K562 (cell line): Measurements from ENCODE around the gene RPL36AL. TPM values are rescaled to one million over a fixed set of nuclear protein-coding genes. Genes with fewer than 3 reads are reported as not detected.

Source experiments
- CREM ChIP-seq: IDR thresholded peaks from 2 replicates; pipeline ENCODE4 v1.6.1; 2014; ENCODE audit warnings: antibody characterized with exemption, low read depth
- HDAC1 ChIP-seq, 2 experiments: fragments of 450-650 bp; IDR thresholded peaks; 2 replicates each; pipeline ENCODE4 v1.6.1; 2016 to 2017; ENCODE audit warnings: inconsistent platforms in 1 of 2, mild to moderate bottlenecking in 1 of 2, moderate library complexity in 1 of 2
- HDAC2 ChIP-seq: fragments of 450-650 bp; IDR thresholded peaks from 2 replicates; pipeline ENCODE4 v1.6.1; 2016; ENCODE audit warnings: mild to moderate bottlenecking
- MBD2 ChIP-seq: sonication (generic); IDR thresholded peaks from 2 replicates; pipeline ENCODE4 v1.6.1; 2016; ENCODE audit warnings: low read depth, borderline replicate concordance
- MXI1 ChIP-seq: IDR thresholded peaks from 2 replicates; pipeline ENCODE4 v1.6.1; 2011; ENCODE audit warnings: low read depth, mild to moderate bottlenecking, improper control_type of control experiment, low read length
- MYC ChIP-seq, 2 experiments: fragments of 250-450 bp in 1 of 2; sonication (Bioruptor Pico) in 1 of 2; IDR thresholded peaks; 2 replicates each; pipeline versions ENCODE4 v1.5.1 to v1.6.1; 2012 to 2021; ENCODE audit warnings: low read depth in 2 of 2, borderline replicate concordance in 1 of 2, improper control_type of control experiment in 1 of 2, low read length in 1 of 2, mild to moderate bottlenecking in 1 of 2, moderate library complexity in 1 of 2
- NFIC ChIP-seq: fragments of 450-650 bp; IDR thresholded peaks from 2 replicates; pipeline ENCODE4 v1.6.1; 2017; ENCODE audit warnings: mild to moderate bottlenecking, inconsistent platforms
- PHF8 ChIP-seq: fragments of 200-600 bp; sonication (generic); IDR thresholded peaks from 2 replicates; pipeline ENCODE4 v1.6.1; 2012; ENCODE audit warnings: mixed run types, mild to moderate bottlenecking, inconsistent platforms, low read length, moderate library complexity, borderline replicate concordance
- POLR2A ChIP-seq: fragments of 450-650 bp; conservative IDR thresholded peaks from 2 replicates; pipeline ENCODE4 v1.6.1; 2016
- POLR2G ChIP-seq: fragments of 200-400 bp; formaldehyde crosslinking; IDR thresholded peaks from 2 replicates; pipeline ENCODE4 v1.6.1; 2017; ENCODE audit warnings: low read depth, mild to moderate bottlenecking, antibody characterized with exemption, low read length, moderate library complexity
- PRPF4 ChIP-seq: fragments of 200-400 bp; formaldehyde crosslinking; IDR thresholded peaks from one replicate; pipeline ENCODE4 v1.6.1; 2017; ENCODE audit warnings: low read length, low read depth, mild to moderate bottlenecking; ENCODE audit not compliant: insufficient read depth, poor library complexity, severe bottlenecking
- RFX1 ChIP-seq: fragments of 450-650 bp; IDR thresholded peaks from 2 replicates; pipeline ENCODE4 v1.6.1; 2016; ENCODE audit warnings: mild to moderate bottlenecking, moderate library complexity
- SIN3A ChIP-seq, 2 experiments: fragments of 150-350 bp in 1 of 2; IDR thresholded peaks; 2 replicates each; pipeline ENCODE4 v1.6.1; 2011 to 2016; ENCODE audit warnings: borderline replicate concordance in 2 of 2, low read depth in 2 of 2, low read length in 2 of 2, mild to moderate bottlenecking in 2 of 2, moderate library complexity in 2 of 2; ENCODE audit not compliant: control insufficient read depth in 1 of 2
- SP1 ChIP-seq: sonication (generic); formaldehyde crosslinking; IDR thresholded peaks from 2 replicates; pipeline ENCODE4 v1.8.1; 2022; ENCODE audit warnings: mild to moderate bottlenecking, missing genetic modification reagents
- SREBF1 ChIP-seq: fragments of 150-350 bp; IDR thresholded peaks from 2 replicates; pipeline ENCODE4 v1.6.1; 2014; ENCODE audit warnings: antibody characterized with exemption, low read depth, low read length, borderline replicate concordance
- ZNF3 ChIP-seq: fragments of 250-450 bp; sonication (Bioruptor Pico); IDR thresholded peaks from 2 replicates; pipeline ENCODE4 v1.5.0; 2021; ENCODE audit warnings: mild to moderate bottlenecking, moderate library complexity
- ZNF589 ChIP-seq: fragments of 200-800 bp; sonication (Bioruptor generic); IDR thresholded peaks from 2 replicates; pipeline ENCODE4 v1.6.1; 2016; ENCODE audit warnings: low read depth, missing genetic modification characterization, missing compliant biosample characterization
- polyA plus RNA-seq, 8 experiments: library from polyadenylated mRNA; depleted of rRNA in 4 of 8; stranded (reverse) in 5 of 8; unstranded in 3 of 8; fragments of >200 nt; fragmentation: Nextera tagmentation in 2 of 8; fragmentation: Illumina TruSeq in 1 of 8; extraction: Ambion mirVana in 2 of 8; extraction: Trizol in 1 of 8; gene quantifications; 2 replicates each; pipeline versions ENCODE4 v1.2.1 to v1.2.3, GENCODE V29; 2011 to 2014; ENCODE audit warnings: inconsistent platforms in 1 of 8, missing spikeins in 1 of 8
- total RNA-seq, 7 experiments: library from RNA; depleted of rRNA in 6 of 7; stranded (reverse); fragments of >200 nt in 6 of 7; fragmentation: Illumina TruSeq in 2 of 7; extraction: Trizol in 2 of 7; gene quantifications; 2 replicates each; pipeline versions ENCODE4 v1.2.1 to v1.2.3, GENCODE V29; 2011 to 2021; ENCODE audit warnings: low replicate concordance in 1 of 7
- TF ChIP-seq, protein P1 (sequence below): sonication (generic); formaldehyde crosslinking; IDR thresholded peaks from 2 replicates; pipeline ENCODE4 v1.8.0; 2022; ENCODE audit warnings: missing genetic modification reagents, mild to moderate bottlenecking, moderate library complexity, borderline replicate concordance
- TF ChIP-seq, protein P2 (sequence below): sonication (generic); formaldehyde crosslinking; IDR thresholded peaks from 2 replicates; pipeline ENCODE4 v1.5.0; 2020; ENCODE audit warnings: missing genetic modification reagents
- TF ChIP-seq, protein P3 (sequence below), 2 experiments: IDR thresholded peaks; 2 replicates each; pipeline ENCODE4 v1.6.1; 2011; ENCODE audit warnings: borderline replicate concordance in 1 of 2, control low read depth in 1 of 2, low read depth in 1 of 2, low read length in 1 of 2, mild to moderate bottlenecking in 1 of 2, mixed read lengths in 1 of 2, moderate library complexity in 1 of 2; ENCODE audit not compliant: insufficient read depth in 1 of 2, insufficient read length in 1 of 2, poor library complexity in 1 of 2, severe bottlenecking in 1 of 2; ENCODE audit errors: extremely low read depth in 1 of 2
- TF ChIP-seq, protein P4 (sequence below): fragments of 450-650 bp; IDR thresholded peaks from 2 replicates; pipeline ENCODE4 v1.6.1; 2016; ENCODE audit warnings: borderline replicate concordance

The RPL36AL gene
- total and polyA plus RNA-seq, 9 of the 15 experiments (the other 6 are each of a cell fraction or from before 2014, with no cell fraction given) = 146 to 674 (median 360) TPM

DNA sequence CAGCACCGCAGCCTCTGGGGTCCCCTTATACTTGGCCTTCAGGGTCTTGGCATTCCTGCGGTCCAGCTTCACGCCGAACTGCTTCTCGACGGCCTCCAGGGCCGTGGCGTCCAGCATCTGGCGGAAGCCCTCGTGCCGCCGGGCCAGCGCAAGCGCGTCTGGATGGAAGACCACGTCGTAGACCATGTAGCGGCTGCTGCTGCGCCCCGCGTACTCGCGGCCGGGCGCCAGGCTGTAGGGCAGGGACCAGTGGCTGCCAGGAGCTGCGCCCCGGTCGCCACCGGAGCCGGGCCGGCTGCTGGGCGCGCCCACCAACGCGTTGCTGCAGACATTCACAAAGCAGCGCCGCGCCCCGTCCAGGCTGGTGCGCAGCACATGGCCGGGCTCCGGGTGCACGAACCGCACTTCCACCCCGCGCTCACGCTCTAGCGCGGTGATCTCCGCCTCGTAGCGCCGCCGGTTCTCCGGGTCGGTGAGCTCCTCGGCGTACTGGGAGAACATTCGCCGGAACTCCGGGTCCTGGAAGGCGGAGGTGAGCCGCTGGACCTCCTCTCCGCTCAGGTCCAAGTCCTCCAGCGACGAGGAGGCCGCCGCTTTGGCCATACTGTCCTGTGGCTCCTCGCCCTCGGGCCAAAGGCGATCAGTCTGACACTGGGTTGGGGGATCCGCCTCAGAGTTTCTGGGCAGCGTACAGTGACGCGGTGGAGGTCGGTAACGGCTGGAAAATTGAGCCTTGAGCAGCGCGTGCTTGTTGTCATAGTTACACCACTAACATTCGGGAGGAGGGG is 14.3 kb upstream of the RPL36AL start, which contains the start of gene DNAAF2 (continued):
- peak; percentile 6 for TF ChIP-seq POLR2G
- TF ChIP-seq SREBF1 = peak; percentile 27; the same call in 1 of the 2 replicates
- 0 out of 2 replicates have a peak, but pooled peaks have one; percentile 7 for TF ChIP-seq MBD2
- peak; percentile 56; the same call in 1 of the 2 replicates for TF ChIP-seq POLR2A
- TF ChIP-seq SIN3A (IDR thresholded peaks at IDR 0.05; ENCODE audit: borderline replicate concordance in 2 of 2, control insufficient read depth in 1 of 2, low read depth in 2 of 2, low read length in 2 of 2) = peak in 1 of 2 experiments; percentile 84; a peak in 1 of 4 replicates
- TF ChIP-seq MXI1 = 0 out of 2 replicates have a peak, but pooled peaks have one; percentile 12
- TF ChIP-seq RFX1 = peak; percentile 96
- TF ChIP-seq, protein P1, sequence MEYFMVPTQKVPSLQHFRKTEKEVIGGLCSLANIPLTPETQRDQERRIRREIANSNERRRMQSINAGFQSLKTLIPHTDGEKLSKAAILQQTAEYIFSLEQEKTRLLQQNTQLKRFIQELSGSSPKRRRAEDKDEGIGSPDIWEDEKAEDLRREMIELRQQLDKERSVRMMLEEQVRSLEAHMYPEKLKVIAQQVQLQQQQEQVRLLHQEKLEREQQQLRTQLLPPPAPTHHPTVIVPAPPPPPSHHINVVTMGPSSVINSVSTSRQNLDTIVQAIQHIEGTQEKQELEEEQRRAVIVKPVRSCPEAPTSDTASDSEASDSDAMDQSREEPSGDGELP (CRISPR knock-in tag) = peak; percentile 13; the same call in 1 of the 2 replicates
- TF ChIP-seq, protein P2, sequence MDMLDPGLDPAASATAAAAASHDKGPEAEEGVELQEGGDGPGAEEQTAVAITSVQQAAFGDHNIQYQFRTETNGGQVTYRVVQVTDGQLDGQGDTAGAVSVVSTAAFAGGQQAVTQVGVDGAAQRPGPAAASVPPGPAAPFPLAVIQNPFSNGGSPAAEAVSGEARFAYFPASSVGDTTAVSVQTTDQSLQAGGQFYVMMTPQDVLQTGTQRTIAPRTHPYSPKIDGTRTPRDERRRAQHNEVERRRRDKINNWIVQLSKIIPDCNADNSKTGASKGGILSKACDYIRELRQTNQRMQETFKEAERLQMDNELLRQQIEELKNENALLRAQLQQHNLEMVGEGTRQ (CRISPR knock-in tag) = 0 out of 2 replicates have a peak, but pooled peaks have one; percentile 12
- 0 out of 2 replicates have a peak, but pooled peaks have one; percentile 31 for TF ChIP-seq HDAC2
- peak; percentile 48; the same call in 1 of the 2 replicates for TF ChIP-seq NFIC
- TF ChIP-seq PRPF4 = peak; percentile 18
- peak; percentile 11; the same call in 1 of the 2 replicates for TF ChIP-seq SP1 (CRISPR knock-in tag)
- peak; percentile 82 for TF ChIP-seq MYC (IDR thresholded peaks at IDR 0.05; ENCODE audit: low read depth, low read length)
- no peak for TF ChIP-seq MYC (CRISPR knock-in tag; IDR thresholded peaks at IDR 0.05; ENCODE audit: borderline replicate concordance, low read depth)
- TF ChIP-seq, protein P3, sequence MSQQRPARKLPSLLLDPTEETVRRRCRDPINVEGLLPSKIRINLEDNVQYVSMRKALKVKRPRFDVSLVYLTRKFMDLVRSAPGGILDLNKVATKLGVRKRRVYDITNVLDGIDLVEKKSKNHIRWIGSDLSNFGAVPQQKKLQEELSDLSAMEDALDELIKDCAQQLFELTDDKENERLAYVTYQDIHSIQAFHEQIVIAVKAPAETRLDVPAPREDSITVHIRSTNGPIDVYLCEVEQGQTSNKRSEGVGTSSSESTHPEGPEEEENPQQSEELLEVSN (IDR thresholded peaks at IDR 0.05; ENCODE audit: borderline replicate concordance in 1 of 2, extremely low read depth in 1 of 2, insufficient read depth in 1 of 2, insufficient read length in 1 of 2, low read depth in 1 of 2, low read length in 1 of 2, poor library complexity in 1 of 2, severe bottlenecking in 1 of 2) = peak; percentile 40 to 56
- TF ChIP-seq ZNF3 (CRISPR knock-in tag) = no peak
- TF ChIP-seq CREM = peak; percentile 23; the same call in 1 of the 2 replicates
- TF ChIP-seq, protein P4, sequence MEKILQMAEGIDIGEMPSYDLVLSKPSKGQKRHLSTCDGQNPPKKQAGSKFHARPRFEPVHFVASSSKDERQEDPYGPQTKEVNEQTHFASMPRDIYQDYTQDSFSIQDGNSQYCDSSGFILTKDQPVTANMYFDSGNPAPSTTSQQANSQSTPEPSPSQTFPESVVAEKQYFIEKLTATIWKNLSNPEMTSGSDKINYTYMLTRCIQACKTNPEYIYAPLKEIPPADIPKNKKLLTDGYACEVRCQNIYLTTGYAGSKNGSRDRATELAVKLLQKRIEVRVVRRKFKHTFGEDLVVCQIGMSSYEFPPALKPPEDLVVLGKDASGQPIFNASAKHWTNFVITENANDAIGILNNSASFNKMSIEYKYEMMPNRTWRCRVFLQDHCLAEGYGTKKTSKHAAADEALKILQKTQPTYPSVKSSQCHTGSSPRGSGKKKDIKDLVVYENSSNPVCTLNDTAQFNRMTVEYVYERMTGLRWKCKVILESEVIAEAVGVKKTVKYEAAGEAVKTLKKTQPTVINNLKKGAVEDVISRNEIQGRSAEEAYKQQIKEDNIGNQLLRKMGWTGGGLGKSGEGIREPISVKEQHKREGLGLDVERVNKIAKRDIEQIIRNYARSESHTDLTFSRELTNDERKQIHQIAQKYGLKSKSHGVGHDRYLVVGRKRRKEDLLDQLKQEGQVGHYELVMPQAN = peak; percentile 86; the same call in 1 of the 2 replicates
- no peak for TF ChIP-seq ZNF589 (CRISPR knock-in tag)
- peak; percentile 26; the same call in 1 of the 2 replicates for TF ChIP-seq PHF8
- TF ChIP-seq HDAC1 (IDR thresholded peaks at IDR 0.05) = peak in 1 of 2 experiments; percentile 72; a peak in 2 of 4 replicates
